Activated CD8-positive, alpha-beta T cell treated with anti-CD3 and anti-CD28 coated beads, Interleukin-2, amount 10 ng/mL, durations not matched to agents 7 days and 5 days (primary cell): Measurements from ENCODE around the gene KCNAB1. TPM values are rescaled to one million over a fixed set of nuclear protein-coding genes. Genes with fewer than 3 reads are reported as not detected.
A peak's percentile ranks its signal among the peaks of the same experiment; 100 is the strongest.

Experiments
- ATAC-seq: fragments of 150-1000 bp; cut with Tn5 transposase; one replicate; pipeline ENCODE4 v1.10.0; 2021; ENCODE audit warnings: moderate library complexity
- CTCF ChIA-PET: fragments of 350-600 bp; sonication (Branson Sonifier 250); formaldehyde crosslinking; loops from one replicate; lab custom pipeline; 2021; ENCODE audit warnings: antibody characterized with exemption; lab: Charles Lee
- POLR2A ChIA-PET: fragments of 350-600 bp; sonication (Branson Sonifier 250); formaldehyde crosslinking; loops from one replicate; lab custom pipeline; 2021; ENCODE audit warnings: antibody characterized with exemption; lab: Charles Lee
- DNase-seq: peaks from one replicate; pipeline ENCODE4 v3.0.0-alpha.2; 2020
- H3K27ac Mint-ChIP-seq: one replicate; pipeline ENCODE4 v1.8.0; 2021; ENCODE audit warnings: mild to moderate bottlenecking, mixed read lengths
- H3K27me3 Mint-ChIP-seq: one replicate; pipeline ENCODE4 v1.8.0; 2021; ENCODE audit warnings: low read depth, mixed read lengths
- H3K36me3 Mint-ChIP-seq: one replicate; pipeline ENCODE4 v1.8.0; 2021; ENCODE audit warnings: low read depth, mixed read lengths
- H3K4me1 Mint-ChIP-seq: one replicate; pipeline ENCODE4 v1.8.0; 2021; ENCODE audit warnings: low read depth, mixed read lengths
- H3K4me3 Mint-ChIP-seq: one replicate; pipeline ENCODE4 v1.8.0; 2021; ENCODE audit warnings: mild to moderate bottlenecking, mixed read lengths
- H3K9me3 Mint-ChIP-seq: one replicate; pipeline ENCODE4 v1.8.0; 2022; ENCODE audit warnings: mixed read lengths; ENCODE audit not compliant: insufficient read depth
- total RNA-seq, 2 experiments: library from RNA; stranded (reverse); gene quantifications; one replicate each; pipeline ENCODE4 v1.2.3, GENCODE V29; 2021

Gene KCNAB1
- total RNA-seq, 2 experiments from 2014 or later: 0.08 TPM; not detected in 1

GRCh38 chr3:156479604-156480003, 359.2 kb downstream of the KCNAB1 start:
- Mint-ChIP-seq H3K4me3 (no peak overlapping the region), H3K27me3 (peaks cover 18% of the 10 kb centered on the region), H3K4me1 (peaks cover 33% of the 10 kb centered on the region), H3K36me3 (no peaks in the 10 kb centered on the region), H3K9me3 (no peaks in the 10 kb centered on the region), H3K27ac (no peak overlapping the region)
- ATAC-seq: no peak
- POLR2A ChIA-PET: no interaction called here
- CTCF ChIA-PET: interaction anchor here (10.0 kb wide), 1 partner anchor 29 kb away, joined by 99 read pairs; no protein-coding TSS in a partner anchor
- DNase-seq: no peak

GRCh38 chr3:156480949-156481348, 360.6 kb downstream of the KCNAB1 start:
- Mint-ChIP-seq H3K36me3 (no peaks in the 10 kb centered on the region), H3K9me3 (no peaks in the 10 kb centered on the region), H3K4me3 (no peak overlapping the region), H3K27me3 (peaks cover 11% of the 10 kb centered on the region), H3K27ac (no peak overlapping the region), H3K4me1 (peaks cover 37% of the 10 kb centered on the region)
- ChIA-PET POLR2A (no interaction called here), CTCF (interaction anchor here (1.2 to 10.0 kb wide), 4 partner anchors 28 to 657 kb away, joined by 3 to 99 read pairs (median 14); no protein-coding TSS in a partner anchor)
- DNase-seq: no peak
- no peak for ATAC-seq

- Mint-ChIP-seq H3K36me3 (no peaks in the 10 kb centered on the region), H3K4me1 (peaks cover 37% of the 10 kb centered on the region), H3K27me3 (peaks cover 8% of the 10 kb centered on the region), H3K4me3 (no peak overlapping the region), H3K27ac (peak overlapping the region; percentile 71), H3K9me3 (no peaks in the 10 kb centered on the region)
- ATAC-seq (no peak), DNase-seq (no peak)
- POLR2A ChIA-PET: interaction anchor here (0.6 to 1.2 kb wide), 3 partner anchors 27 to 677 kb away, joined by 3 to 5 read pairs (median 3); partner anchors contain the start of gene CCNL1
- CTCF ChIA-PET: interaction anchor here (0.7 to 10.0 kb wide), 9 partner anchors 8 to 648 kb away, joined by 3 to 99 read pairs (median 5); no protein-coding TSS in a partner anchor
Measured at GRCh38 chr3:156483002-156483401, 362.6 kb downstream of the KCNAB1 start.

- CTCF ChIA-PET: interaction anchor here (0.7 to 10.0 kb wide), 11 partner anchors 9 to 654 kb away, joined by 3 to 99 read pairs (median 5); no protein-coding TSS in a partner anchor
- peak; percentile 43 for DNase-seq
- POLR2A ChIA-PET: interaction anchor here (0.6 to 1.2 kb wide), 3 partner anchors 27 to 676 kb away, joined by 3 to 5 read pairs (median 3); partner anchors contain the start of gene CCNL1
- no peaks in the 10 kb centered on the region for H3K9me3 Mint-ChIP-seq
- peaks cover 37% of the 10 kb centered on the region for H3K4me1 Mint-ChIP-seq
- peak overlapping the region; percentile 87 for H3K27ac Mint-ChIP-seq
- ATAC-seq: peak; percentile 85
- peaks cover 7% of the 10 kb centered on the region for H3K27me3 Mint-ChIP-seq
- H3K4me3 Mint-ChIP-seq: peak overlapping the region; percentile 71
- H3K36me3 Mint-ChIP-seq: no peaks in the 10 kb centered on the region
Measured at GRCh38 chr3:156483426-156483825, 363.0 kb downstream of the KCNAB1 start.

- Mint-ChIP-seq H3K4me3 (peak overlapping the region; percentile 71), H3K4me1 (peaks cover 37% of the 10 kb centered on the region), H3K36me3 (no peaks in the 10 kb centered on the region), H3K27ac (peak overlapping the region; percentile 87), H3K9me3 (no peaks in the 10 kb centered on the region), H3K27me3 (peaks cover 1% of the 10 kb centered on the region)
- ChIA-PET POLR2A (interaction anchor here (0.9 to 1.2 kb wide), 2 partner anchors 41 to 676 kb away, joined by 3 read pairs; partner anchors contain the start of gene CCNL1), CTCF (interaction anchor here (0.7 to 10.0 kb wide), 11 partner anchors 9 to 653 kb away, joined by 3 to 99 read pairs (median 5); no protein-coding TSS in a partner anchor)
- peak; percentile 69 for DNase-seq
- peak; percentile 92 for ATAC-seq
Measured at GRCh38 chr3:156483961-156484787, 363.8 kb downstream of the KCNAB1 start.

GRCh38 chr3:156488767-156489166, 368.4 kb downstream of the KCNAB1 start:
- DNase-seq (no peak), ATAC-seq (no peak)
- peaks cover 3% of the 10 kb centered on the region for H3K27me3 Mint-ChIP-seq
- CTCF ChIA-PET: interaction anchor here (0.9 to 1.9 kb wide), 3 partner anchors 20 to 185 kb away, joined by 3 to 8 read pairs (median 4); no protein-coding TSS in a partner anchor
- H3K4me3 Mint-ChIP-seq: no peak overlapping the region
- H3K36me3 Mint-ChIP-seq: no peaks in the 10 kb centered on the region
- H3K9me3 Mint-ChIP-seq: no peaks in the 10 kb centered on the region
- POLR2A ChIA-PET: interaction anchor here (0.9 kb wide), 1 partner anchor 671 kb away, joined by 4 read pairs; the partner anchor contains the start of gene CCNL1
- no peak overlapping the region for H3K27ac Mint-ChIP-seq
- H3K4me1 Mint-ChIP-seq: peaks cover 16% of the 10 kb centered on the region

- ATAC-seq: no peak
- POLR2A ChIA-PET: interaction anchor here (0.9 kb wide), 1 partner anchor 670 kb away, joined by 4 read pairs; the partner anchor contains the start of gene CCNL1
- no peak overlapping the region for H3K27ac Mint-ChIP-seq
- no peak for DNase-seq
- H3K27me3 Mint-ChIP-seq: peaks cover 5% of the 10 kb centered on the region
- CTCF ChIA-PET: interaction anchor here (0.9 to 1.9 kb wide), 4 partner anchors 16 to 184 kb away, joined by 3 to 8 read pairs (median 4); no protein-coding TSS in a partner anchor
- no peak overlapping the region for H3K4me3 Mint-ChIP-seq
- peaks cover 13% of the 10 kb centered on the region for H3K4me1 Mint-ChIP-seq
- H3K36me3 Mint-ChIP-seq: no peaks in the 10 kb centered on the region
- H3K9me3 Mint-ChIP-seq: no peaks in the 10 kb centered on the region
Measured at GRCh38 chr3:156489462-156489911, 369.1 kb downstream of the KCNAB1 start.

GRCh38 chr3:156491192-156491591, 370.8 kb downstream of the KCNAB1 start:
- DNase-seq: no peak
- H3K27ac Mint-ChIP-seq: no peak overlapping the region
- no peak for ATAC-seq
- CTCF ChIA-PET: interaction anchor here (1.2 to 1.7 kb wide), 4 partner anchors 15 to 49 kb away, joined by 3 to 7 read pairs (median 4); no protein-coding TSS in a partner anchor
- no peak overlapping the region for H3K4me3 Mint-ChIP-seq
- no peaks in the 10 kb centered on the region for H3K9me3 Mint-ChIP-seq
- H3K36me3 Mint-ChIP-seq: no peaks in the 10 kb centered on the region
- peaks cover 11% of the 10 kb centered on the region for H3K4me1 Mint-ChIP-seq
- POLR2A ChIA-PET: no interaction called here
- H3K27me3 Mint-ChIP-seq: peaks cover 5% of the 10 kb centered on the region

- no peak overlapping the region for H3K4me3 Mint-ChIP-seq
- H3K36me3 Mint-ChIP-seq: peaks cover 2% of the 10 kb centered on the region
- ATAC-seq (no peak), DNase-seq (no peak)
- no peaks in the 10 kb centered on the region for H3K9me3 Mint-ChIP-seq
- H3K27me3 Mint-ChIP-seq: peaks cover 5% of the 10 kb centered on the region
- H3K27ac Mint-ChIP-seq: no peak overlapping the region
- ChIA-PET POLR2A (no interaction called here), CTCF (interaction anchor here (0.7 to 2.0 kb wide), 4 partner anchors 10 to 17 kb away, joined by 4 to 7 read pairs (median 5); no protein-coding TSS in a partner anchor)
- peaks cover 11% of the 10 kb centered on the region for H3K4me1 Mint-ChIP-seq
Measured at GRCh38 chr3:156492801-156493261, 372.5 kb downstream of the KCNAB1 start.

- CTCF ChIA-PET: interaction anchor here (1.5 kb wide), 1 partner anchor 15 kb away, joined by 4 read pairs; no protein-coding TSS in a partner anchor
- Mint-ChIP-seq H3K27me3 (peaks cover 9% of the 10 kb centered on the region), H3K27ac (no peak overlapping the region), H3K4me1 (peaks cover 11% of the 10 kb centered on the region), H3K9me3 (no peaks in the 10 kb centered on the region), H3K4me3 (no peak overlapping the region), H3K36me3 (peaks cover 2% of the 10 kb centered on the region)
- POLR2A ChIA-PET: no interaction called here
- DNase-seq: no peak
- no peak for ATAC-seq
Measured at GRCh38 chr3:156493887-156494286, 373.5 kb downstream of the KCNAB1 start.

- Mint-ChIP-seq H3K36me3 (peaks cover 2% of the 10 kb centered on the region), H3K27ac (no peak overlapping the region), H3K9me3 (no peaks in the 10 kb centered on the region), H3K4me3 (no peak overlapping the region), H3K27me3 (peaks cover 9% of the 10 kb centered on the region), H3K4me1 (peaks cover 11% of the 10 kb centered on the region)
- ChIA-PET CTCF (no interaction called here), POLR2A (no interaction called here)
- DNase-seq (no peak), ATAC-seq (no peak)
Measured at GRCh38 chr3:156495816-156496215, 375.4 kb downstream of the KCNAB1 start.
